ENCODE data around the gene SLC16A11.
"Not testable (repeated sequence)": the region's sequence is repeated elsewhere in the genome, so short reads cannot be mapped to it uniquely, and the experiment has no call there.

The SLC16A11 gene, protein sequence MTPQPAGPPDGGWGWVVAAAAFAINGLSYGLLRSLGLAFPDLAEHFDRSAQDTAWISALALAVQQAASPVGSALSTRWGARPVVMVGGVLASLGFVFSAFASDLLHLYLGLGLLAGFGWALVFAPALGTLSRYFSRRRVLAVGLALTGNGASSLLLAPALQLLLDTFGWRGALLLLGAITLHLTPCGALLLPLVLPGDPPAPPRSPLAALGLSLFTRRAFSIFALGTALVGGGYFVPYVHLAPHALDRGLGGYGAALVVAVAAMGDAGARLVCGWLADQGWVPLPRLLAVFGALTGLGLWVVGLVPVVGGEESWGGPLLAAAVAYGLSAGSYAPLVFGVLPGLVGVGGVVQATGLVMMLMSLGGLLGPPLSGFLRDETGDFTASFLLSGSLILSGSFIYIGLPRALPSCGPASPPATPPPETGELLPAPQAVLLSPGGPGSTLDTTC

DNA sequence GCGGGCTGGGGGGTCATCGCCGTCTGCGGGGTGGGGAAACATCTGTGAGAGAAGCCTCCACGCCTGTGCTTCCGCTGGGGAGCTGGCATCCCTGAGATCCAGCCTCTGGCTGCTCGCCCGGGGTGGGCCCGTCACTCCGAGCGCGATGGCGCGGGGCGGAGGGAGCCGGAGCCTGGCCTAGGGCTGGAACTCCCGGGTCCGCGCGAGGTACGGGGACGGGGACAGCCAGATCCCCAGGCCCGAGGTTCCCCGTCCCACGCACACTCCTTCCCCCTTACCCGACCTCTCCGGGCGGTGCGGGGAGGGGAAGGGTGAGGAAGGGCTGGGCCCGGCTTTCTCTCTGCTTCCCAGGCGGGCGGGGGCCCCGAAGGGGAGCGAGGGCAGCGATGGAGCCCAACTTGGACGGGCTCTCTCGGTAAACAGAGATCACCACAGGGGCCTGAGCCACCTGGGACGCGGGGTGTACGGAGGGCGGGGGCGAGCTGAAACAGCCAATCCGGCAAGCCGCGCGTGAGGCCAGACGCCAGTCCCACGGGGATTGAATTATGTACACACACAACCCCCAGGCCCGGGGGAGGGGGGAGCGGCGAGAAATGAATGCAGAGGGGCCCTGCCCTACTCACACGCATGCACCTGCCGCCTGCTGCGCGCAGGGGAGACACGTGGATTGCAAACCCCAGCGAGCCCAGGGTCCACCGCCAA, at the start of gene SLC16A11:
Gene SLC16A11, minus strand, starts transcription at position 596 of the 702 bp plus-strand sequence. Its CDS starts 579 bp downstream, at position 17.
- DNase-seq = peak; percentile 65

DNA sequence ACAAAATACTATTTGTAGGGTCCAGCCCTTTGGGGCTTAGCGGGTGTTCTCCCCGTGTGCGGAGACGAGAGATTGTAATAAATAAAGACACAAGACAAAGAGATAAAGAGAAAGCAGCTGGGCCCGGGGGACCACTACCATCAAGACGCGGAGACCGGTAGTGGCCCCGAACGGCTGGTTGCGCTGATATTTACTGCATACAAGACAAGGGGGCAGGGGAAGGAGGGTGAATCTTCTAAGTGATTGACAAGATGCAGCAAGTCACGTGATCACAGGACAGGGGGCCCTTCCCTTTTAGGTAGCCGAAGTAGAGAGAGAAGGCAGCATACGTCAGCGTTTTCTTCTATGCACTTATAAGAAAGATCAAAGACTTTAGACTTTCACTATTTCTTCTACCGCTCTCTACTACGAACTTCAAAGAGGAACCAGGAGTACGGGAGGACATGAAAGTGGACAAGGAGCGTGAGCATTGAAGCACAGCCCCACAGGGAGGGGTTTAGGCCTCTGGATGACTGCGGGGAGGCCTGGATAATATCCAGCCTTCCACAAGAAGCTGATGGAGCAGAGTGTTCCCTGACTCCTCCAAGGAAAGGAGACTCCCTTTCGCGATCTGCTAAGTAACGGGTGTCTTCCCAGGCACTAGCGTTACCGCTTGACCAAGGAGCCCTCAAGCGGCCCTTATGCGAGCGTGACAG, 47.6 kb upstream of the SLC16A11 start:
- DNase-seq = not testable (repeated sequence)

DNA sequence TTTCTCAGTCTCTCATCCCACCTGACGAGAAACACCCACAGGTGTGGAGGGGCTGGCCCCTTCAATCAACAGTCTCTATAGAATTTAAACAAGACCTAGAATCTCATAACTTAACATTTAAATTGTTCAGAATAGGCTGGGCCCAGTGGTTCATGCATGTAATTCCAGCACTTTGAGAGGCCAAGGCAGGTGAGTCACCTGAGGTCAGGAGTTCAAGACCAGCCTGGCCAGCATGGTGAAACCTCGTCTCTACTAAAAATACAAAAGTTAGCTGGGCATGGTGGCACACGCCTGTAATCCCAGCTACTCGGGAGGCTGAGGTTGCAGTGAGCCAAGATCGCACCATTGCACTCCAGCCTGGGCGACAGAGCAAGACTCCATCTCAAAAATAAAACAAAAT, 45.7 kb upstream of the SLC16A11 start:
- not testable (repeated sequence) for DNase-seq

DNA sequence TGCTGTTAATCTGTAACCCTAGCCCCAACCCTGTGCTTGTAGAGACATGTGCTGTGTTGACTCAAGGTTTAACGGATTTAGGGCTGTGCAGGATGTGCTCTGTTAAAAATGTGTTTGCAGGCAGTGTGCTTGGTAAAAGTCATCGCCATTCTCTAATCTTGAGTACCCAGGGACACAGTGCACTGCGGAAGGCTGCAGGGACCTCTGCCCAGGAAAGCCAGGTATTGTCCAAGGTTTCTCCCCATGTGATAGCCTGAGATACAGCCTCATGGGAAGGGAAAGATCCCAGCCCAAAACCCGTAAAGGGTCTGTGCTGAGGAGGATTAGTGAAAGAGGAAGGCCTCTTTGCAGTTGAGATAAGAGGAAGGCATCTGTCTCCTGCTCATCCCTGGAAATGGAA, 44.5 kb upstream of the SLC16A11 start:
- DNase-seq = not testable (repeated sequence)

DNA sequence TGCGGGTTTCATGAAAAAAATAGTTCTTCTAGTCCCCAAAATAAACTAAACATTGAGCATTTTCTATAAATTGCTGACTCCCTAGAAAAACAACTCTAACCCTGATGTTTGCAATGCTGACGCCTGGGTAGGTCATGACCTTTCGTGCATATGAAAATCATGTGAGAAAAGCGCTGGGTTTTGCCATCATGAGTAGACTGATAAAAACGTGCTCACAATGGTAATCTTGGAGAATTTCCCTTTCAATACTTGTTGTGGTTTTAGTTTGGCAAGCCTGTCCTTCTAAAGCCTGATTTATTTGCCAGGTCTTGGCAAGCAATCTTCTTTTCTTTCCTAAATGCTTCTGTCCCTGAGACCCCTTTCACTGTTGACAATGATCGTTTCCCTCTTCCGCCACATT, 40.2 kb upstream of the SLC16A11 start:
- no peak for DNase-seq

DNA sequence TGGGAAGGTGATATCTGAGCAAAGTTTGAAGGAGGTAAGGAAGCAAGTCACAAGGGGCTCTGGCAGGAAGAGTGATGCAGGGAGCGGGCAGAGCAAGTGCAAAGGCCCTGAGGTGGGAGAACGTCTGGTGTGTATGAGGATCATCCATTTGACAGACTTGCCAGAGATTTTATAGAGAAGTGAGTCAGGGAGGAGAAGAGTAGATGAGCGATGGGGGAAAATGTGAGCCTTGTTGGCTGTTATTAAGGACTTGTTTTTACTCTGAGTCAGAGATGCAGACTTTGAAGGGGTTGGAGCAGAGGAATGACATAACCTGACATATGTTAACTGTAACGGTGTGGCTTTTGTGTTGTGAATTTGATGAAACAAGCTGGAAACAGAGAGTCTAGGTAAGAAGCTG, 39.7 kb upstream of the SLC16A11 start:
- DNase-seq = no peak

DNA sequence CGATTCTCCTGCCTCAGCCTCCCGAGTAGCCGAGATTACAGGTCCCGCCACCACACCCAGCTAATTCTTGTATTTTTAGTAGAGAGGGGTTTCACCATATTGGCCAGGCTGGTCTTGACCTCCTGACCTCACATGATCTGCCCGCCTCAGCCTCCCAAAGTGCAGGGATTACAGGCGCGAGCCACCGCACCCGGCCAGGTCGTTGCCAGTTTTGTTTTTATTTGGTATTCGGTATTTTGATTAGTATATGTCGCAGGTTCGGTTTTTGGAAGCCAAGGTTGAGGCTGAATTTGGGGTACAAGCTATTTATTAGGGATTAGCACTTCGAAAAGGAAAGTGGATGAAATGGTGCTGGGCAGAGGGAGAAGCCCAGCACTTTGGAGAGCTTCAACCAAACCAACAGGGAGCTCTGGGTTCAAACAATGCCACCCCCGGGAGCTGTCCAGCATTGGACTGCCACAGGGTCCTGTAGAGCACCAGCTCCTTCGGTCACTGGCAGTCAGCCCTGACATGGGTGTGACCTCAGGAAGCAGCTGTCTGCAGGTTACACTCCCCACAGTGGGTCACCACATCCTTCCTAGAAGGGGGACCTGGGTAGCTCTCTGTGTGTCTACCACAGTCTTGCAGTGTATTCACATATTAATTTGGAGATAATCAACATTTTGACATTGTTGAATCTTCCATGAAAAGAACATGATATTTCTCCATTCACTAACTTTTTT, 37.6 kb upstream of the SLC16A11 start:
- no peak for DNase-seq

DNA sequence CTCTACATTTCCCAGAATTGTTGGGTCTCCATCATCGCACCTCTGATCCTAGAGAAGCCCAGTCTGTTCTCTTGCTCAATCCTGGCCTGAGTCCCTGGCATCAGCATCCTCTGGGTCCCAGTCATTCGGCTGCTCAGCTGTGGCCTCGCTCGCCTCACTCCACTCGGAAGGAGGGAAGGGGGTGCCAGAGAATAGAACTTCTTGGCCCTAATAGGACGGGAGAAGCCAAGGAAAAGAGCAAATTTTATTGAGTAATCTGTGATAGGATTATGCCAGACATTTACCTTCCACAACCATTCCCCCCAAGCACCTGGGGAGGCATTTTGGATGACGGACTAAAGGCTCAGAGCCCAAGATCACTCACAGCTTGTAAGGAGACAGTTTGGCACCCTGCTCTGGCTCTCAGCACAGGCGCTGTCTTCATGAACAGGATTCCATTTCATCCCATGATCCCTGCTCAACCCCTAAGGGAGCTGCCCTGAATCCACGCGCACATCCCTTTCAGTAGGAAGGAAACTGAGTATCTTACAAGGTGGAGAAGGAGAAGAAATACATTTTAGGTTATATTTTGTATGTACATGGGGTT, 36.7 kb upstream of the SLC16A11 start:
- no peak for DNase-seq

DNA sequence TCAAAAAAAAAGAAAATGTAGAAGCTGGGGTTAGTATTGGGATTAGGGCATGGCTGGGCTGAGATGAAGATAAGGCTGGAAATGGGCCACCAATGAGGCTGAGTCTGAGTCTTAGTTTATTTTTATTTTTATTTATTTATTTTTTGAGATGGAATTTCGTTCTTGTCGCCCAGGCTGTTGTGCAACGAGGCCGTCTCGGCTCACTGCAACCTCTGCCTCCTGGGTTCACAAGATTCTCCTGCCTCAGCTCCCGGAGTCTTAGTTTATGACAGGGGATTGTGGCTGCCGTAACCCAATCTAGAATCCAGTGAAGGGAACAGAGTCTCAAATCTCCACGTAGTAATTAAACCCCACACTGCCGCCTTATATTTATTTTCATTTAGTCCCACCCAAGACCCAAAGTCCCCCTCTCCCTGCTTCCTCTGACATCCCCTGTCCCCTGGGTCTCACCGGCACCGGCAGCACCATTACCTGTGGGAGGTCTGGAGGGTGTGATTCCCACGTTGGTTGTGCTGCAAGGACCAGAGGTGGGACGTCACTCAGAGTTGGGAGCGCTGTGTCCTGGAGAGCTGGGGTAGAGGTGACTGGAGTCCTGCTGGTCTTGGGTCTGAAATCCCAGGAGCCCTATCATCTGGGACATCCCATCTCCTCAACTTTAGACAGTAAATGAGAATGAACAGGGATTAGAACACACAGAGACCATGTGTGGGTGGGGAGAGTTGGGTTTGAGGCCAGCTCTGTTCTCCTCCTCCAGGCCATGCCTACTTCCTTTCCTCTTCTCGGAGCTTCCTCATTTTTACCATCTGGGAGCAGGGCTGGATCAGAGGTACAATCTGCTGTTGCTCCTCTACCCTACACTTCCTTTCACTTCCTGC, 35.9 kb upstream of the SLC16A11 start, which contains the start of gene CLEC10A:
Gene CLEC10A, minus strand, starts transcription at position 671 of the 875 bp plus-strand sequence. CDS start 1,439 bp downstream, outside the sequence.
- no peak for DNase-seq

DNA sequence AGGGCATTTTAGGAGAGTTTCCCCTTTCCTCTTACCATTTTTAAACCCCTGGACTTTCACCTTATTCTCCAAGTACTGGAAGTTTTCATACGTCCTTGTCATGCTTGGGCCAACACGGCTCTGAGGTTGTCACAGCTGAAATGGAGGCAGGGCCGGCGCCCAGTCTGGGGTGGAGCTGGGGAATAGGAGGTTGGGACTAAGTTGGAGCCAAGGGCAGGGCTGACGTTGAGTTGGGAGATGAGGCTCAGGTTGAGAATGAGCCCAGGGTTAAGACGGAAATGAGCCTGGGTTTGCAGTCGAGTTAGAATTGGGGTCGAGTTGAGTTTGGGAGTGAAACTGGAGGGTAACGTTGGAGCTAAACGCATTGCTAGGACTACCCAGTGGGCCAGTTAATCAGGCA, 34.8 kb upstream of the SLC16A11 start:
- no peak for DNase-seq

DNA sequence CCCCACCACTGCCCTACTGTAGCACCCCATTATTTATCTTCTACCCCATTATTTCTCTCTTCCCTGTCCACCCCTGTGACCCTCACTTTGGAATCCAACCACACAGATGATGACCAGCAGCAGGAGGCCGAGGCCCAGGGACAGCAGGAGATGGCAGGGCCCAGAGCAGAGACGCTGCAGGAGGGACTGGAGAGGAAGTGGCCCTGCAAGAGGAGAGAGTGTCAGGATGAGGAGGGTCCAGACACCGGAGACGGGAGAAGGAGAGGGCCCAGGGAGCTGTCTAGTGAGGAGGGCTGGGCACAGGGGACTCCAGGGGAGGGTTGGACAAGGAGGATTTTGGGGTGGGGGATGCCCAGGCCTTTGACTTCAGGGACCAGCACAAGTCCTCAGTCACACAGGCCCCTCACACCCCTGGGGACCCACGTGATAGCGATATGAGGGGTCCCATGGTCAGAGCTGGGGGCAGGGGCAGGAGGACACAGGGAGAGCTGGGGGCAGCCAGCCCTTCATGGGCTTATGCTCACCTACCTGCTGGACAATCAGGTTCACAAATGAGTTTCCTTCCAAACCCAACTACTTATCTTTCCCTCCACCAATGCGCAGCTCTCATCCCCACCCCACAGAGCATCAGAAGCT, 34.1 kb upstream of the SLC16A11 start:
- no peak for DNase-seq

DNA sequence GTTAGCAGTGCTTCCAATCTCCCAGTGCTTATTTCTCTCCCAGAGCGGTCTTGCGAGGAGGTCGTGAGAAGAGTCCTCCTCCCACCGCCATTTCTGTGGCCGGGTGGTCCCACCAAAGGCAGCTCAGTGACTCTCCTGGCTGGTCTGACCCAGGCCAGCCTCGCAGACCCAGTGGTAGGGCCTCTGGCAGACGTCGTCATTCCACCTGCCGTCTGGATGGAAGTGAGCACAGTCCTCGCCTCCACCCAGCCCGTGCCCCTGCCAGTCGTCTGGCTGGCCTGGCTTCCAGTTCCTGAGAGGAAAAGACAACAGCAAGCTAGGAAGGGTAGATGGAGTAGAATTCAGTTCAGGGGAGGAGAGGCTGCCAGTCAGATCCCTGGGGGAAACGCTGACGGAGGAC, 31.0 kb upstream of the SLC16A11 start:
- DNase-seq = no peak

DNA sequence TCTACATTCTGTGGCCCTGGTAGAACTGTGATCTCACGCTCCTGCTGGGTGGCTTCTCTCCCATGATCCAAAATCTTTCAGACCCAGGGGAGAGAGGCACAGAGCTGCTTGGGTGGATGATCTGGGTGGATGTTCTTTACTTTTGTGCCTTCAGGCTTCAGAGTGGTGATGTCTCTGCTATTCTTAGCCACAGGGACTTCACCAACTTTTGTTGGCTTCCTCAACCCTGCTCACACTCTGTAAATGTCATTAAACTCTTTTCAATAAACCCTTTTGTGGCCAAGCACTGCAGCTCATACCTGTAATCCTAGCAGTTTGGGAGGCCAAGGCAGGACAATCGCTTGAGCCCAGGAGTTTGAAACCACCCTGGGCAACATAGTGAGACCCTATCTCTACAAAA, 28.5 kb upstream of the SLC16A11 start:
- DNase-seq = no peak

DNA sequence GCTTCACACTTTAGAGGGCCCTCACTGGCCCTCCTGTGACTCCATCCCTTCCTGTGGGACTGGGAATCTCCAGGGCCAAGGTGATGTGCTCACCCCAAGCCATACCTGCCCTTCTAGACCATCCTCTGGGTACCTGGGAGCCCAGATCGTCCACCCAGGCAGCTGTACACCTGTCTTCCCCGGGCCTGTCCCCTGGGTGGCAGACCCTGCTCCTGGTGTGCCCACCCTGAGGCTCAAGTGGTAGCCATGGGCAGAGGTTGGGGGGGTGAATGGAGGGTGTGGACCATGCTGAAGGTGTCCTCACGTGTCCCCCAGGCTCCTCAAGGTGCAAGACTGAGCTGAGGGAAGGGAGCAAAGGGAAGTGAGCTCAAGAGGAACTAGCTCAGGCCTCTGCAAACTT, 26.8 kb upstream of the SLC16A11 start:
- no peak for DNase-seq

DNA sequence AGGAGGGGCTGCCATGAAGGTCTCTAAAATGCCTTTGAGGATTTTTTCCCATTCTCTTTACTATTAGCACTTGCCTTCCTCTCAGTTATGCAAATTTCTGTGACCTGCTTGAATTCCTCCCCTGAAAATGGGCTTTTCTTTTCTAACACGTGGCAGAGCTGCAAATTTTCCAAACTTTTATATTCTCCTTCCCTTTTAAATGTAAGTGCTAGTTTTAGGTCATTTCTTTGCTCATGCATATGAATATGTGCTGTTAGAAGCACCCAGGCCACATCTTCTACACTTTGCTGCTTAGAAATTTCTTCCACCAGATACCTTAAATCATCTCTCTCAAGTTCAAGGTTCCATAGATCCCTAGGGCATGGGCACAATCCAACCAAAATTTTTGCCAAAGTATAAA, 24.4 kb upstream of the SLC16A11 start:
- no peak for DNase-seq

DNA sequence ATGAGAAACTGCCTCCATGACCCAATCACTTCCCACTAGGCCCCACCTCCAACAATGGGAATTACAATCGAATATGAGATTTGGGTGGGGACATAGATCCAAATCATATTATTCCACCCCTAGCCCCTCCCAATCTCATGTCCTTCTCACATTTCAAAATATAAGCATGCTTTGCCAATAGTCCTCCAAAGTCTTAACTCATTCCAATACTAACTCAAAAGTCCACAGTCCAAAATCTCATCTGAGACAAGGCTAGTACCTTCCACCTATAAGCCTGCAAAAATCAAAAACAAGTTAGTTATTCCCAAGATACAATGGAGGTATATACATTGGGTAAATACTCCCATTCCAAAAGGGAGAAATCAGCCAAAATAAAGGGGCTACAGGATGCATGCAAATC, 23.3 kb upstream of the SLC16A11 start:
- no peak for DNase-seq

DNA sequence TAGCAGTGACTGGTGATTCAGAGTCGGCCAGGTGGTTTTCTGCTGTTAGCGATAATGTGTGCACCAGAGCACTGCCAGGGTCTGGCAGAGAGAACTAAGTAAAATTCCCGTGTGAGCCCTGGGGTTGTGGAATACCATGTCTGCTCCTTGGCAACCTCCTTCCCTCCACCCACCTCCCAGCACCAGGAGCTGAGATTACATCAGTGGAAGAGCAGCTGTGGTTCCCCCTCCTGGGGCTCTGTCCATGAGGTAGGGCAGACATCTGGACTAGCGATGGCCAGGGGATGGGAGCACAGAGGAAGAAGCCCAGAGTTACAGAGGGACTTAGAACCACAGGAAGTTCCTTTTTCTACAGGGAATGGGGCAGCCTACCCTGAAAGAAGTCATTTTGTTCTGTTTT, 20.4 kb upstream of the SLC16A11 start:
- DNase-seq = no peak

DNA sequence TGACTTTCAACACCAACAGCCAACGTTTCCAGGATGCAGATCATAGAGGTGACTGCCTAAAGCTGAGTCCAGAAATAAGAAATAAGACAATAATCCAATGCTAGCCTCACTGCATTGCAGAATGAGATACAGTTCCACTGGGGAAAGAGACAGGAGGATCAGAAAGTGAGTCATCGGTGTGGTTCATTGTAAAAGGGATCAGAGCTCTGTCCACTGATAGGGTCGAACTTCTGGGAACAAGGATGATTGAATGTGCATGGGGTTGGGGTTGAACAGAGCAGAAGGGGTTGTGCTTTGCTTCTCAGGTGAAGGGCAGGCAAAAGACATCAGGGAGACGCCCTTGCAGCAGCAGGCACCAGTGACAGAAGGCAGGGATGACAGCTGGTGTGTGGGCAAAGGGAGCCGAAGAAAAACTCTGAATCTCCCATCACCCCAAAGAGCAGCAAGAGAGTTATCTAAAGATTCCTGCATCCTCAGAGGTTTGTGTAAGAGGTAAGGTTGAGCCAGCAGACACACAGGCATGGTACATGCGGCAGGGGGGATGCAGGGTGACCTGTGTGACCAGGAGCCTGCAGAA, 19.7 kb upstream of the SLC16A11 start:
- DNase-seq = no peak

DNA sequence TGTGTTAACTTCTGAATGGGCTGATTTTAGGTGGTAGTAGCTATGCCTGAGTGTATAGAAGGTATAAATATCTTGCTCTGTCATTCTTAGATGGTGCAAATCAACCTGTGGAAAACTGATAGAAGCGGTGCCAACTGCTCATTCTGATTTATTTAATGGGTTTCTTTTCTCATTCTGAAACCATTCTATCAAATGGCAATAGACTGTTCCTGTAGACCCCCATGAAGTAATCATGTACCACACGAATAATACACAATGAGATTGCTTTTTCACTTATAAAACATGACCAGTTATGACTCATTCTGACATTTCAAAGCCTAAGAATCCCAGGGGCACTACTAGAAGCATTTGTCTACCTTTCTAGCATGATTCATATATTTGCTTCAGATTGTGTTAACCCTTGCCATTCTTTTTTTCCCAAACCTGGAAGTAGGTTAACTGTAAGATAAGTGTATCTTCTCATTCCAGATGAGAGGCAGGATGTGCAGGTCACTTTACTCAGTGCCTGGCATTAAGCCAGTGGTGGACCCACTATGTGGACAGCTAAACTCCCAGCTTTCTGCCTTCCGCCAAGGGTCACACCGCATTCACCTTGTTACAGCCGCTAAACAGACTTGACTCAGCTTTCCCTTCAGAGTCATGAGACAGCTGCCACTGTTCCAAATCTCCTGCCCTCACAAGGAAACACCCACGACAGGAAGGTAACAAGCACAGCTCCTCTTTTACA, 16.4 kb upstream of the SLC16A11 start:
- no peak for DNase-seq

Measured in NCI-H1436 treated with DMSO at 0.1 percent for 48 hours (cell line).